ENCODE measurements around the gene EYA2. TPM values are rescaled to one million over a fixed set of nuclear protein-coding genes. Genes with fewer than 3 reads are reported as not detected.

The EYA2 gene
- total and polyA plus RNA-seq, 2 donors (not counting 1 experiment from before 2014, with no cell fraction given) = 1.1 to 2.8 TPM

- peaks cover 8% of the 10 kb centered on the region for H3K9me3 Mint-ChIP-seq (ENCODE audit: insufficient read depth)
- Histone ChIP-seq H3K9me3 (ENCODE audit: control extremely low read depth in 1 of 3, control insufficient read depth in 2 of 3, insufficient read depth in 1 of 3, low read length in 2 of 3) (no peaks in the 10 kb centered on the region), H4K20me1 (ENCODE audit: control insufficient read depth, insufficient read depth, low read length, poor library complexity, severe bottlenecking) (no peaks in the 10 kb centered on the region), H3K27me3 (replicated peaks in 1 of 4; ENCODE audit: control extremely low read depth in 1 of 4, control insufficient read depth in 3 of 4, insufficient read depth in 4 of 4, low read length in 3 of 4) (no peaks in the 10 kb centered on the region), H3K9ac (ENCODE audit: low read length) (no peak overlapping the region), H3K4me2 (replicated peaks; ENCODE audit: low read depth, low read length, poor library complexity, severe bottlenecking) (no peak overlapping the region), H3K36me3 (replicated peaks in 1 of 2; ENCODE audit: control extremely low read depth in 1 of 2, control insufficient read depth in 1 of 2, extremely low read depth in 1 of 2, insufficient read depth in 2 of 2, low read length in 1 of 2) (no peaks in the 10 kb centered on the region), H3K4me3 (ENCODE audit: control extremely low read depth in 1 of 5, extremely low read depth in 1 of 5, insufficient read depth in 1 of 5, low read depth in 2 of 5, low read length in 4 of 5) (no peak overlapping the region), H3K4me1 (ENCODE audit: control insufficient read depth in 2 of 2, insufficient read depth in 2 of 2, low read length in 2 of 2) (no peaks in the 10 kb centered on the region), H2AFZ (ENCODE audit: insufficient read depth, low read depth, low read length, poor library complexity, severe bottlenecking) (no peak overlapping the region), H3K27ac (ENCODE audit: low read length in 2 of 2) (no peak overlapping the region), H3K79me2 (ENCODE audit: control insufficient read depth, insufficient read depth, low read length) (no peaks in the 10 kb centered on the region)
- POLR2A ChIA-PET = no interaction called here
- intact Hi-C loops (cut with micrococcal nuclease) = no loop called here
- no peak for ATAC-seq (ENCODE audit: low read depth)
- no peaks in the 10 kb centered on the region for H3K4me1 Mint-ChIP-seq
- no peak for TF ChIP-seq CTCF (IDR thresholded peaks at IDR 0.05)
- no peak for TF ChIP-seq EZH2 (IDR thresholded peaks at IDR 0.05; ENCODE audit: borderline replicate concordance, insufficient read depth, low read depth, low read length, poor library complexity, severe bottlenecking)
- peaks cover 21% of the 10 kb centered on the region for H3K27me3 Mint-ChIP-seq
- no peak overlapping the region for H3K27ac Mint-ChIP-seq
- 81% methylated on average over 11 of the region's 15 CpGs for WGBS (ENCODE audit: insufficient coverage)
- no peak overlapping the region for H3K4me3 Mint-ChIP-seq
- CTCF ChIA-PET = no interaction called here
- no peak for DNase-seq
These were observed 20.2 kb downstream of the EYA2 start for GRCh38 chr20:46914789-46915379.

DNA sequence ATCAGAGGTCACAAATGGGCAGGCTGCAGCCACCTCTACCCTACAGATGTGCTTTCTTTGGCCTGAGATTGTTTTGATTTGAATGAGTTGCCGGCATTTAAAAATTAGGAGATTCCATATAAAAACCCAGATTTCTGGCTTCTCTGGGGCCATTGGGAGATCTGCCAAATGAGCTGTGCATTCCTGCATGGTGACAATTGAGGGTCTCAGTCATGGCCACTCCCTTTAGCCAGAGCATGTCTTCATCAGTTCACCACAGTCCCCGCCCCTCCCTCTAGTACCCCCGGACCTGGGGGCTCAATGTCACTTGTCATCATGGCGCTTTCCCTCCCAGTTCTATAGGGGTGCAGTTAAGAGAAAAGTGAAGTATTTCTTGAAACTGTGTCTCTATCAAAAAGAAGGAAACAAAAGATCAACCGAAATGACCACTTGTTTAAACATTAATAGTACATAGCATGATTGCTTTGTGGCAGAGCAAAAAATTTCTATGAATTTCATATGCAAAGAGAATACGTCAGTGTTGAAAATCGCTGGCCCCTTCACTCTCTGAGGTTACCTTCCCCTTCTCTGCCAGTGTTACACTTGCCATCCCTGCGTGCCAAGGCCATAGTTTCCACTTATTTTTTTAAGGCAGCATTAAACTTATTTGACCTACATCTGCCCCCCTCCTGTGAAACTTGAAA, 21.1 kb downstream of the EYA2 start:
- Mint-ChIP-seq H3K27ac (no peak overlapping the region), H3K27me3 (peaks cover 19% of the 10 kb centered on the region), H3K4me3 (no peak overlapping the region), H3K9me3 (ENCODE audit: insufficient read depth) (peaks cover 8% of the 10 kb centered on the region), H3K4me1 (no peaks in the 10 kb centered on the region)
- DNase-seq (no peak), ATAC-seq (ENCODE audit: low read depth) (no peak)
- H4K20me1 ChIP-seq (ENCODE audit: control insufficient read depth, insufficient read depth, low read length, poor library complexity, severe bottlenecking) = no peaks in the 10 kb centered on the region
- no peaks in the 10 kb centered on the region for H3K36me3 ChIP-seq (replicated peaks in 1 of 2; ENCODE audit: control extremely low read depth in 1 of 2, control insufficient read depth in 1 of 2, extremely low read depth in 1 of 2, insufficient read depth in 2 of 2, low read length in 1 of 2)
- no peak overlapping the region for H3K4me3 ChIP-seq (ENCODE audit: control extremely low read depth in 1 of 5, extremely low read depth in 1 of 5, insufficient read depth in 1 of 5, low read depth in 2 of 5, low read length in 4 of 5)
- H3K9ac ChIP-seq (ENCODE audit: low read length) = no peak overlapping the region
- CTCF ChIA-PET = no interaction called here
- H2AFZ ChIP-seq (ENCODE audit: insufficient read depth, low read depth, low read length, poor library complexity, severe bottlenecking) = no peak overlapping the region
- H3K27me3 ChIP-seq (replicated peaks in 1 of 4; ENCODE audit: control extremely low read depth in 1 of 4, control insufficient read depth in 3 of 4, insufficient read depth in 4 of 4, low read length in 3 of 4) = no peaks in the 10 kb centered on the region
- no peak overlapping the region for H3K4me2 ChIP-seq (replicated peaks; ENCODE audit: low read depth, low read length, poor library complexity, severe bottlenecking)
- H3K4me1 ChIP-seq (ENCODE audit: control insufficient read depth in 2 of 2, insufficient read depth in 2 of 2, low read length in 2 of 2) = no peaks in the 10 kb centered on the region
- intact Hi-C loops (cut with micrococcal nuclease) = no loop called here
- WGBS (ENCODE audit: insufficient coverage) = 93% methylated on average over 3 of the region's 8 CpGs
- POLR2A ChIA-PET = no interaction called here
- TF ChIP-seq EZH2 (IDR thresholded peaks at IDR 0.05; ENCODE audit: borderline replicate concordance, insufficient read depth, low read depth, low read length, poor library complexity, severe bottlenecking) (no peak), CTCF (IDR thresholded peaks at IDR 0.05) (no peak)
- no peaks in the 10 kb centered on the region for H3K9me3 ChIP-seq (ENCODE audit: control extremely low read depth in 1 of 3, control insufficient read depth in 2 of 3, insufficient read depth in 1 of 3, low read length in 2 of 3)
- no peak overlapping the region for H3K27ac ChIP-seq (ENCODE audit: low read length in 2 of 2)
- H3K79me2 ChIP-seq (ENCODE audit: control insufficient read depth, insufficient read depth, low read length) = no peaks in the 10 kb centered on the region

Measured in B cell (primary cell).